MCF 10A (cell line): ENCODE results near the gene PAX1. TPM values are rescaled to one million over a fixed set of nuclear protein-coding genes. Genes with fewer than 3 reads are reported as not detected.

Experiments used
- BruUV-seq: library from RNA; stranded (reverse); fragments of 400-500 nt; replicated peaks from 2 replicates; lab custom pipeline; 2021; lab: Mats Ljungman, UMichigan
- CTCF ChIA-PET: fragments of 300-600 bp; sonication (Branson Sonifier 250); formaldehyde crosslinking; extraction: SDS; loops from one replicate; lab custom pipeline; 2021; ENCODE audit warnings: antibody characterized with exemption, inconsistent platforms; lab: Yijun Ruan, JAX
- POLR2A ChIA-PET: fragments of 300-600, 350-650 bp; sonication (Branson Sonifier 250); formaldehyde crosslinking; extraction: SDS; loops from one replicate; lab custom pipeline; 2020; ENCODE audit warnings: antibody characterized with exemption, inconsistent platforms; lab: Yijun Ruan, JAX
- DNase-seq: peaks from one replicate; pipeline ENCODE4 v3.0.0-alpha.2; 2018; ENCODE audit not compliant: unreplicated experiment
- H3K27ac Mint-ChIP-seq: one replicate; pipeline ENCODE4 v1.8.0; 2022; ENCODE audit warnings: mild to moderate bottlenecking, low read depth, mixed read lengths; ENCODE audit not compliant: unreplicated experiment
- H3K27me3 Mint-ChIP-seq: one replicate; pipeline ENCODE4 v1.8.0; 2022; ENCODE audit warnings: mixed read lengths; ENCODE audit not compliant: insufficient read depth, unreplicated experiment
- H3K36me3 Mint-ChIP-seq: one replicate; pipeline ENCODE4 v1.8.0; 2022; ENCODE audit warnings: mild to moderate bottlenecking, moderate library complexity, mixed read lengths; ENCODE audit not compliant: insufficient read depth, unreplicated experiment
- H3K4me1 Mint-ChIP-seq: one replicate; pipeline ENCODE4 v1.8.0; 2022; ENCODE audit warnings: mixed read lengths; ENCODE audit not compliant: insufficient read depth, unreplicated experiment
- H3K4me3 Mint-ChIP-seq: one replicate; pipeline ENCODE4 v1.8.0; 2022; ENCODE audit warnings: mild to moderate bottlenecking, moderate library complexity, mixed read lengths; ENCODE audit not compliant: unreplicated experiment
- H3K9me3 Mint-ChIP-seq: one replicate; pipeline ENCODE4 v1.8.0; 2022; ENCODE audit warnings: mixed read lengths; ENCODE audit not compliant: unreplicated experiment
- CTCF ChIP-seq: fragments of 200-600 bp; IDR thresholded peaks from one replicate; pipeline ENCODE4 v1.8.0; 2022; ENCODE audit warnings: antibody characterized with exemption, mild to moderate bottlenecking; ENCODE audit not compliant: unreplicated experiment
- intact Hi-C: fragments of 100-400 bp; cut with micrococcal nuclease; formaldehyde crosslinking; loops from 2 replicates; pipeline ENCODE4 v1.14.1; 2022
- total RNA-seq: library from RNA; stranded (reverse); gene quantifications from 2 replicates; pipeline ENCODE4 v1.2.3, GENCODE V29; 2022

The PAX1 gene
- total RNA-seq, 1 experiment from 2014 or later: not detected

- H3K4me1 Mint-ChIP-seq: peaks cover 5% of the 10 kb centered on the region
- BruUV-seq: no TSS peak
- no peak for TF ChIP-seq CTCF
- H3K27ac Mint-ChIP-seq: no peak overlapping the region
- H3K36me3 Mint-ChIP-seq: no peaks in the 10 kb centered on the region
- H3K27me3 Mint-ChIP-seq: peaks cover 12% of the 10 kb centered on the region
- no peak overlapping the region for H3K4me3 Mint-ChIP-seq
- ChIA-PET CTCF (interaction anchor here (0.8 to 1.3 kb wide), 4 partner anchors 9 to 37 kb away, joined by 3 to 6 read pairs (median 4); no protein-coding TSS in a partner anchor), POLR2A (interaction anchor here (0.6 kb wide), 1 partner anchor 360 kb away, joined by 3 read pairs; no protein-coding TSS in a partner anchor)
- no peaks in the 10 kb centered on the region for H3K9me3 Mint-ChIP-seq
- intact Hi-C loops: no loop called here
- DNase-seq: peak; percentile 13
Measured at GRCh38 chr20:21682521-21682954, 22.9 kb upstream of the PAX1 start.

GRCh38 chr20:21684671-21685070 is 20.8 kb upstream of the PAX1 start:
- Mint-ChIP-seq H3K9me3 (no peaks in the 10 kb centered on the region), H3K36me3 (no peaks in the 10 kb centered on the region), H3K27ac (no peak overlapping the region), H3K27me3 (no peaks in the 10 kb centered on the region), H3K4me3 (no peak overlapping the region), H3K4me1 (no peaks in the 10 kb centered on the region)
- DNase-seq: no peak
- no peak for TF ChIP-seq CTCF
- intact Hi-C loops: no loop called here
- ChIA-PET POLR2A (no interaction called here), CTCF (interaction anchor here (0.6 to 2.5 kb wide), 2 partner anchors 24 to 35 kb away, joined by 3 to 8 read pairs; no protein-coding TSS in a partner anchor)
- BruUV-seq: no TSS peak

- POLR2A ChIA-PET: interaction anchor here (0.6 to 0.7 kb wide), 2 partner anchors 16 to 412 kb away, joined by 3 read pairs; no protein-coding TSS in a partner anchor
- TF ChIP-seq CTCF: no peak
- no peak overlapping the region for H3K27ac Mint-ChIP-seq
- DNase-seq: no peak
- CTCF ChIA-PET: interaction anchor here (0.6 to 2.5 kb wide), 6 partner anchors 17 to 803 kb away, joined by 3 to 8 read pairs (median 4); no protein-coding TSS in a partner anchor
- intact Hi-C loops: no loop called here
- H3K36me3 Mint-ChIP-seq: no peaks in the 10 kb centered on the region
- no peak overlapping the region for H3K4me3 Mint-ChIP-seq
- no peaks in the 10 kb centered on the region for H3K9me3 Mint-ChIP-seq
- BruUV-seq: no TSS peak
- no peaks in the 10 kb centered on the region for H3K27me3 Mint-ChIP-seq
- H3K4me1 Mint-ChIP-seq: no peaks in the 10 kb centered on the region
Measured at GRCh38 chr20:21685981-21686380, 19.5 kb upstream of the PAX1 start.

GRCh38 chr20:21693322-21693721 is 12.1 kb upstream of the PAX1 start:
- no peak overlapping the region for H3K27ac Mint-ChIP-seq
- no peaks in the 10 kb centered on the region for H3K36me3 Mint-ChIP-seq
- TF ChIP-seq CTCF: peak; percentile 10
- peak; percentile 9 for DNase-seq
- H3K27me3 Mint-ChIP-seq: peaks cover 42% of the 10 kb centered on the region
- no TSS peak for BruUV-seq
- H3K4me3 Mint-ChIP-seq: no peak overlapping the region
- ChIA-PET POLR2A (no interaction called here), CTCF (no interaction called here)
- peaks cover 7% of the 10 kb centered on the region for H3K4me1 Mint-ChIP-seq
- H3K9me3 Mint-ChIP-seq: no peaks in the 10 kb centered on the region
- intact Hi-C loops: no loop called here
